WTC11 (cell line): ENCODE data around the gene TFCP2. TPM values are rescaled to one million over a fixed set of nuclear protein-coding genes. Genes with fewer than 3 reads are reported as not detected.

Experiments
- FOXJ3 ChIP-seq: sonication (generic); formaldehyde crosslinking; IDR thresholded peaks from 2 replicates; pipeline ENCODE4 v1.9.0; 2021; ENCODE audit warnings: missing genetic modification reagents, mild to moderate bottlenecking, borderline replicate concordance
- FOXP1 ChIP-seq: sonication (generic); formaldehyde crosslinking; IDR thresholded peaks from 2 replicates; pipeline ENCODE4 v1.8.0; 2022; ENCODE audit warnings: missing genetic modification reagents, mild to moderate bottlenecking, moderate library complexity, borderline replicate concordance
- HMGA2 ChIP-seq: fragments of 250-450 bp; sonication (Bioruptor Pico); IDR thresholded peaks from 2 replicates; pipeline ENCODE4 v1.4.0; 2021; ENCODE audit warnings: mild to moderate bottlenecking, moderate library complexity
- JUN ChIP-seq: sonication (generic); formaldehyde crosslinking; IDR thresholded peaks from 2 replicates; pipeline ENCODE4 v1.8.0; 2023; ENCODE audit warnings: mild to moderate bottlenecking, missing genetic modification reagents
- KAT7 ChIP-seq: sonication (generic); formaldehyde crosslinking; IDR thresholded peaks from 2 replicates; pipeline ENCODE4 v1.8.1; 2023; ENCODE audit warnings: missing genetic modification reagents, mild to moderate bottlenecking, borderline replicate concordance
- MXD4 ChIP-seq: fragments of 250-450 bp; sonication (Bioruptor Pico); IDR thresholded peaks from 2 replicates; pipeline ENCODE4 v1.8.0; 2021; ENCODE audit warnings: mild to moderate bottlenecking, moderate library complexity, borderline replicate concordance
- MYBL2 ChIP-seq: sonication (generic); formaldehyde crosslinking; IDR thresholded peaks from 2 replicates; pipeline ENCODE4 v1.8.1; 2023; ENCODE audit warnings: mild to moderate bottlenecking, moderate library complexity, missing genetic modification reagents
- NFATC4 ChIP-seq: fragments of 250-450 bp; sonication (Bioruptor Pico); IDR thresholded peaks from 2 replicates; pipeline ENCODE4 v1.9.0; 2021; ENCODE audit warnings: mild to moderate bottlenecking
- NR1H2 ChIP-seq: sonication (generic); formaldehyde crosslinking; IDR thresholded peaks from 2 replicates; pipeline ENCODE4 v1.9.0; 2021; ENCODE audit warnings: mild to moderate bottlenecking, moderate library complexity, missing genetic modification reagents
- NR3C1 ChIP-seq: sonication (generic); formaldehyde crosslinking; conservative IDR thresholded peaks from 2 replicates; pipeline ENCODE4 v1.8.1; 2023; ENCODE audit warnings: low read depth, mild to moderate bottlenecking, missing genetic modification reagents
- SOX15 ChIP-seq: fragments of 250-450 bp; sonication (Bioruptor Pico); IDR thresholded peaks from 2 replicates; pipeline ENCODE4 v1.9.0; 2021; ENCODE audit warnings: mild to moderate bottlenecking
- SP1 ChIP-seq: sonication (generic); formaldehyde crosslinking; conservative IDR thresholded peaks from 2 replicates; pipeline ENCODE4 v1.8.1; 2022; ENCODE audit warnings: missing genetic modification reagents
- ZBTB21 ChIP-seq: sonication (generic); formaldehyde crosslinking; IDR thresholded peaks from 2 replicates; pipeline ENCODE4 v1.8.1; 2023; ENCODE audit warnings: mild to moderate bottlenecking, missing genetic modification reagents, borderline replicate concordance
- ZNF121 ChIP-seq: sonication (generic); formaldehyde crosslinking; IDR thresholded peaks from 2 replicates; pipeline ENCODE4 v1.8.0; 2023; ENCODE audit warnings: missing genetic modification reagents
- ZNF138 ChIP-seq: sonication (generic); formaldehyde crosslinking; conservative IDR thresholded peaks from 2 replicates; pipeline ENCODE4 v1.8.1; 2022; ENCODE audit warnings: mild to moderate bottlenecking, moderate library complexity, missing genetic modification reagents
- ZNF219 ChIP-seq: sonication (generic); formaldehyde crosslinking; IDR thresholded peaks from 2 replicates; pipeline ENCODE4 v1.8.0; 2023; ENCODE audit warnings: missing genetic modification reagents, mild to moderate bottlenecking, borderline replicate concordance
- ZNF317 ChIP-seq: sonication (generic); formaldehyde crosslinking; IDR thresholded peaks from 2 replicates; pipeline ENCODE4 v1.8.1; 2023; ENCODE audit warnings: low read depth, mild to moderate bottlenecking, moderate library complexity, missing genetic modification reagents, borderline replicate concordance
- ZNF396 ChIP-seq: fragments of 250-450 bp; sonication (Bioruptor Pico); IDR thresholded peaks from 2 replicates; pipeline ENCODE4 v1.8.0; 2021; ENCODE audit warnings: mild to moderate bottlenecking, moderate library complexity, borderline replicate concordance
- ZNF671 ChIP-seq: fragments of 250-450 bp; sonication (Bioruptor Pico); IDR thresholded peaks from 2 replicates; pipeline ENCODE4 v1.8.0; 2021; ENCODE audit warnings: mild to moderate bottlenecking
- total RNA-seq: library from RNA; stranded (reverse); gene quantifications from 3 replicates; pipeline ENCODE4 v1.2.3, GENCODE V29; 2021
- TF ChIP-seq, protein P1 (sequence below): sonication (generic); formaldehyde crosslinking; IDR thresholded peaks from 2 replicates; pipeline ENCODE4 v1.8.1; 2022; ENCODE audit warnings: mild to moderate bottlenecking, missing genetic modification reagents, moderate library complexity, borderline replicate concordance
- TF ChIP-seq, protein P2 (sequence below): sonication (generic); formaldehyde crosslinking; IDR thresholded peaks from 2 replicates; pipeline ENCODE4 v1.8.0; 2022; ENCODE audit warnings: mild to moderate bottlenecking, missing genetic modification reagents
- TF ChIP-seq, protein P3 (sequence below): fragments of 250-450 bp; sonication (Bioruptor Pico); IDR thresholded peaks from 2 replicates; pipeline ENCODE4 v1.8.0; 2021; ENCODE audit warnings: mild to moderate bottlenecking
- TF ChIP-seq, protein P4 (sequence below): fragments of 250-450 bp; sonication (Bioruptor Pico); IDR thresholded peaks from 2 replicates; pipeline ENCODE4 v1.9.0; 2021; ENCODE audit warnings: mild to moderate bottlenecking
- TF ChIP-seq, protein P5 (sequence below): sonication (generic); formaldehyde crosslinking; IDR thresholded peaks from 2 replicates; pipeline ENCODE4 v1.8.1; 2023; ENCODE audit warnings: mild to moderate bottlenecking, missing genetic modification reagents, moderate library complexity
- TF ChIP-seq, protein P6 (sequence below): fragments of 250-450 bp; sonication (Bioruptor Pico); IDR thresholded peaks from 2 replicates; pipeline ENCODE4 v2.1.2; 2022; ENCODE audit warnings: mild to moderate bottlenecking, moderate library complexity
- TF ChIP-seq, protein P7 (sequence below): sonication (generic); formaldehyde crosslinking; conservative IDR thresholded peaks from 2 replicates; pipeline ENCODE4 v1.8.1; 2023; ENCODE audit warnings: mild to moderate bottlenecking, low read depth, missing genetic modification reagents, moderate library complexity

TFCP2 gene
- total RNA-seq, 1 experiment from 2014 or later: 35.4 TPM

DNA sequence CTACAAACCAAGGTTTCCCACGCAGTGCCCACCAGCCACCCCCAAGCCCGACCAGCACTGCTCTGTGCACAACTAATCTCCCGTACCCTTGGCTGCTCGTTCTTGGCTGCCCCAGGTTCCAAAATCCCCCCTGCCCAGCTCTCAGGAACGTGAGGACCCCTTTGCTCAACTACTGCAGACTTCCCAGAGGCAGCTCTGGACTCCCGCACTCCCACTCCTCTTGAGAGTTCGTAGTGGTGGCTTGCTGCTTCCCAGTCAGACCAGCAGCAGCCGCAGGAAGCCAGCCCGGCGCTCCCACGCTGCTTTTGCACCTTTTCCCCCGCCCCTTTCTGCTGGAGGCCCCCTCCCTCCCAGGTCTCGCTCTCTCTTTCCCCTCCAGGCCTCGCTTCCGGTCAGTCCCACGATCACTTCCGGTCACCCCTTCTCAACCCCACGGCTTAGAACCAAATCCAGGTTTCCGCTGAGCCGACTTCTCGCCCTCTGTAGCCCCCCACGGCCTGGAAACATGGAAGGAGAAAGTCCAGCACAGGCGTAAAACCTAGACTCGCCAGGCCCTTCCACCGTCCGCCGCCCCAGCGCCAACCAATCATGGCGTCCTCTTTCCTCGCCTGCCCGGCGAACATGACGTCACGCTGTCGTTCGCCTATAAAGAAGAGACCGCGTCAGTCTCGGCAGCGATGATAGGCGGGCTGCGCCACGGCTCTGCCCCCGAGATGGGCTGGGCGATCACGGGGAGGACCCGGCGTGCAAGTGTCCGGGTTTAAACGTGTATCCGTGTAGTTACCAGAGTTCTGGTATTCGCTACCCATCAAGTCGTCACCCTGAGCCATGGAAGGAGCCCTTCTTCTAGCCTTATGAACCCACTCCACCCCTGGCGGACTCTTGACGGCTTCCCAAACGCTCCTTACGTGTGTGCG is at the start of gene TFCP2 (continued):
- TF ChIP-seq, protein P1, sequence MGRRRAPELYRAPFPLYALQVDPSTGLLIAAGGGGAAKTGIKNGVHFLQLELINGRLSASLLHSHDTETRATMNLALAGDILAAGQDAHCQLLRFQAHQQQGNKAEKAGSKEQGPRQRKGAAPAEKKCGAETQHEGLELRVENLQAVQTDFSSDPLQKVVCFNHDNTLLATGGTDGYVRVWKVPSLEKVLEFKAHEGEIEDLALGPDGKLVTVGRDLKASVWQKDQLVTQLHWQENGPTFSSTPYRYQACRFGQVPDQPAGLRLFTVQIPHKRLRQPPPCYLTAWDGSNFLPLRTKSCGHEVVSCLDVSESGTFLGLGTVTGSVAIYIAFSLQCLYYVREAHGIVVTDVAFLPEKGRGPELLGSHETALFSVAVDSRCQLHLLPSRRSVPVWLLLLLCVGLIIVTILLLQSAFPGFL (CRISPR knock-in tag): no peak
- TF ChIP-seq ZNF396 (CRISPR knock-in tag): no peak
- peak; percentile 81; the same call in 1 of the 2 replicates for TF ChIP-seq FOXP1
- TF ChIP-seq ZBTB21 (CRISPR knock-in tag): peak; percentile 97
- TF ChIP-seq NR1H2 (CRISPR knock-in tag): no peak
- TF ChIP-seq JUN: no peak
- no peak for TF ChIP-seq NFATC4 (CRISPR knock-in tag)
- TF ChIP-seq NR3C1 (CRISPR knock-in tag): no peak
- no peak for TF ChIP-seq ZNF138 (CRISPR knock-in tag)
- TF ChIP-seq, protein P2, sequence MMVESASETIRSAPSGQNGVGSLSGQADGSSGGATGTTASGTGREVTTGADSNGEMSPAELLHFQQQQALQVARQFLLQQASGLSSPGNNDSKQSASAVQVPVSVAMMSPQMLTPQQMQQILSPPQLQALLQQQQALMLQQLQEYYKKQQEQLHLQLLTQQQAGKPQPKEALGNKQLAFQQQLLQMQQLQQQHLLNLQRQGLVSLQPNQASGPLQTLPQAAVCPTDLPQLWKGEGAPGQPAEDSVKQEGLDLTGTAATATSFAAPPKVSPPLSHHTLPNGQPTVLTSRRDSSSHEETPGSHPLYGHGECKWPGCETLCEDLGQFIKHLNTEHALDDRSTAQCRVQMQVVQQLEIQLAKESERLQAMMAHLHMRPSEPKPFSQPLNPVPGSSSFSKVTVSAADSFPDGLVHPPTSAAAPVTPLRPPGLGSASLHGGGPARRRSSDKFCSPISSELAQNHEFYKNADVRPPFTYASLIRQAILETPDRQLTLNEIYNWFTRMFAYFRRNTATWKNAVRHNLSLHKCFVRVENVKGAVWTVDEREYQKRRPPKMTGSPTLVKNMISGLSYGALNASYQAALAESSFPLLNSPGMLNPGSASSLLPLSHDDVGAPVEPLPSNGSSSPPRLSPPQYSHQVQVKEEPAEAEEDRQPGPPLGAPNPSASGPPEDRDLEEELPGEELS (CRISPR knock-in tag): peak; percentile 34; the same call in 1 of the 2 replicates
- no peak for TF ChIP-seq ZNF317 (CRISPR knock-in tag)
- TF ChIP-seq HMGA2 (CRISPR knock-in tag): no peak
- TF ChIP-seq MYBL2 (CRISPR knock-in tag): peak; percentile 82
- TF ChIP-seq, protein P3, sequence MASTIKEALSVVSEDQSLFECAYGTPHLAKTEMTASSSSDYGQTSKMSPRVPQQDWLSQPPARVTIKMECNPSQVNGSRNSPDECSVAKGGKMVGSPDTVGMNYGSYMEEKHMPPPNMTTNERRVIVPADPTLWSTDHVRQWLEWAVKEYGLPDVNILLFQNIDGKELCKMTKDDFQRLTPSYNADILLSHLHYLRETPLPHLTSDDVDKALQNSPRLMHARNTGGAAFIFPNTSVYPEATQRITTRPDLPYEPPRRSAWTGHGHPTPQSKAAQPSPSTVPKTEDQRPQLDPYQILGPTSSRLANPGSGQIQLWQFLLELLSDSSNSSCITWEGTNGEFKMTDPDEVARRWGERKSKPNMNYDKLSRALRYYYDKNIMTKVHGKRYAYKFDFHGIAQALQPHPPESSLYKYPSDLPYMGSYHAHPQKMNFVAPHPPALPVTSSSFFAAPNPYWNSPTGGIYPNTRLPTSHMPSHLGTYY: no peak
- peak; percentile 88 for TF ChIP-seq SP1
- no peak for TF ChIP-seq ZNF121 (CRISPR knock-in tag)
- TF ChIP-seq, protein P4, sequence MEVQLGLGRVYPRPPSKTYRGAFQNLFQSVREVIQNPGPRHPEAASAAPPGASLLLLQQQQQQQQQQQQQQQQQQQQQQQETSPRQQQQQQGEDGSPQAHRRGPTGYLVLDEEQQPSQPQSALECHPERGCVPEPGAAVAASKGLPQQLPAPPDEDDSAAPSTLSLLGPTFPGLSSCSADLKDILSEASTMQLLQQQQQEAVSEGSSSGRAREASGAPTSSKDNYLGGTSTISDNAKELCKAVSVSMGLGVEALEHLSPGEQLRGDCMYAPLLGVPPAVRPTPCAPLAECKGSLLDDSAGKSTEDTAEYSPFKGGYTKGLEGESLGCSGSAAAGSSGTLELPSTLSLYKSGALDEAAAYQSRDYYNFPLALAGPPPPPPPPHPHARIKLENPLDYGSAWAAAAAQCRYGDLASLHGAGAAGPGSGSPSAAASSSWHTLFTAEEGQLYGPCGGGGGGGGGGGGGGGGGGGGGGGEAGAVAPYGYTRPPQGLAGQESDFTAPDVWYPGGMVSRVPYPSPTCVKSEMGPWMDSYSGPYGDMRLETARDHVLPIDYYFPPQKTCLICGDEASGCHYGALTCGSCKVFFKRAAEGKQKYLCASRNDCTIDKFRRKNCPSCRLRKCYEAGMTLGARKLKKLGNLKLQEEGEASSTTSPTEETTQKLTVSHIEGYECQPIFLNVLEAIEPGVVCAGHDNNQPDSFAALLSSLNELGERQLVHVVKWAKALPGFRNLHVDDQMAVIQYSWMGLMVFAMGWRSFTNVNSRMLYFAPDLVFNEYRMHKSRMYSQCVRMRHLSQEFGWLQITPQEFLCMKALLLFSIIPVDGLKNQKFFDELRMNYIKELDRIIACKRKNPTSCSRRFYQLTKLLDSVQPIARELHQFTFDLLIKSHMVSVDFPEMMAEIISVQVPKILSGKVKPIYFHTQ (CRISPR knock-in tag): no peak
- no peak for TF ChIP-seq ZNF671
- TF ChIP-seq, protein P5, sequence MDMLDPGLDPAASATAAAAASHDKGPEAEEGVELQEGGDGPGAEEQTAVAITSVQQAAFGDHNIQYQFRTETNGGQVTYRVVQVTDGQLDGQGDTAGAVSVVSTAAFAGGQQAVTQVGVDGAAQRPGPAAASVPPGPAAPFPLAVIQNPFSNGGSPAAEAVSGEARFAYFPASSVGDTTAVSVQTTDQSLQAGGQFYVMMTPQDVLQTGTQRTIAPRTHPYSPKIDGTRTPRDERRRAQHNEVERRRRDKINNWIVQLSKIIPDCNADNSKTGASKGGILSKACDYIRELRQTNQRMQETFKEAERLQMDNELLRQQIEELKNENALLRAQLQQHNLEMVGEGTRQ (CRISPR knock-in tag): peak; percentile 60
- TF ChIP-seq KAT7 (CRISPR knock-in tag): no peak
- TF ChIP-seq, protein P6, sequence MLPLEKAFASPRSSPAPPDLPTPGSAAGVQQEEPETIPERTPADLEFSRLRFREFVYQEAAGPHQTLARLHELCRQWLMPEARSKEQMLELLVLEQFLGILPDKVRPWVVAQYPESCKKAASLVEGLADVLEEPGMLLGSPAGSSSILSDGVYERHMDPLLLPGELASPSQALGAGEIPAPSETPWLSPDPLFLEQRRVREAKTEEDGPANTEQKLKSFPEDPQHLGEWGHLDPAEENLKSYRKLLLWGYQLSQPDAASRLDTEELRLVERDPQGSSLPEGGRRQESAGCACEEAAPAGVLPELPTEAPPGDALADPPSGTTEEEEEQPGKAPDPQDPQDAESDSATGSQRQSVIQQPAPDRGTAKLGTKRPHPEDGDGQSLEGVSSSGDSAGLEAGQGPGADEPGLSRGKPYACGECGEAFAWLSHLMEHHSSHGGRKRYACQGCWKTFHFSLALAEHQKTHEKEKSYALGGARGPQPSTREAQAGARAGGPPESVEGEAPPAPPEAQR (CRISPR knock-in tag): no peak
- TF ChIP-seq MXD4 (CRISPR knock-in tag): no peak
- no peak for TF ChIP-seq ZNF219 (CRISPR knock-in tag)
- TF ChIP-seq SOX15: no peak
- TF ChIP-seq, protein P7, sequence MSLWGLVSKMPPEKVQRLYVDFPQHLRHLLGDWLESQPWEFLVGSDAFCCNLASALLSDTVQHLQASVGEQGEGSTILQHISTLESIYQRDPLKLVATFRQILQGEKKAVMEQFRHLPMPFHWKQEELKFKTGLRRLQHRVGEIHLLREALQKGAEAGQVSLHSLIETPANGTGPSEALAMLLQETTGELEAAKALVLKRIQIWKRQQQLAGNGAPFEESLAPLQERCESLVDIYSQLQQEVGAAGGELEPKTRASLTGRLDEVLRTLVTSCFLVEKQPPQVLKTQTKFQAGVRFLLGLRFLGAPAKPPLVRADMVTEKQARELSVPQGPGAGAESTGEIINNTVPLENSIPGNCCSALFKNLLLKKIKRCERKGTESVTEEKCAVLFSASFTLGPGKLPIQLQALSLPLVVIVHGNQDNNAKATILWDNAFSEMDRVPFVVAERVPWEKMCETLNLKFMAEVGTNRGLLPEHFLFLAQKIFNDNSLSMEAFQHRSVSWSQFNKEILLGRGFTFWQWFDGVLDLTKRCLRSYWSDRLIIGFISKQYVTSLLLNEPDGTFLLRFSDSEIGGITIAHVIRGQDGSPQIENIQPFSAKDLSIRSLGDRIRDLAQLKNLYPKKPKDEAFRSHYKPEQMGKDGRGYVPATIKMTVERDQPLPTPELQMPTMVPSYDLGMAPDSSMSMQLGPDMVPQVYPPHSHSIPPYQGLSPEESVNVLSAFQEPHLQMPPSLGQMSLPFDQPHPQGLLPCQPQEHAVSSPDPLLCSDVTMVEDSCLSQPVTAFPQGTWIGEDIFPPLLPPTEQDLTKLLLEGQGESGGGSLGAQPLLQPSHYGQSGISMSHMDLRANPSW (CRISPR knock-in tag): no peak
- no peak for TF ChIP-seq FOXJ3 (CRISPR knock-in tag)
